ENCODE data around the gene NAB1.

The NAB1 gene

GRCh38 chr2:190696792-190697398, 48.0 kb downstream of the NAB1 start:
- no peak overlapping the region for H3K4me3 ChIP-seq (ENCODE audit: low read depth, low read length)
- H3K36me3 ChIP-seq (ENCODE audit: control insufficient read depth in 2 of 2, insufficient read depth in 1 of 2, low read length in 2 of 2), result peaks cover 0 to 7% of the 10 kb centered on the region in 2 experiments; a peak in 1 of 3 replicates
- TF ChIP-seq ZNF792 (tag by site-specific recombination; IDR thresholded peaks at IDR 0.05), result no peak
- no peak for TF ChIP-seq SCRT1 (tag by site-specific recombination; IDR thresholded peaks at IDR 0.05; ENCODE audit: borderline replicate concordance)
- H3K9me3 ChIP-seq (ENCODE audit: control insufficient read depth, insufficient read depth, low read depth, low read length), result no peaks in the 10 kb centered on the region
- CTCF ChIA-PET, result no interaction called here
- no peaks in the 10 kb centered on the region for H3K4me1 ChIP-seq (ENCODE audit: control insufficient read depth, insufficient read depth, low read length)
- POLR2A ChIA-PET, result no interaction called here
- H3K27ac ChIP-seq (ENCODE audit: extremely low read depth, low read depth, low read length), result no peak overlapping the region

GRCh38 chr2:190697421-190697820, 48.5 kb downstream of the NAB1 start:
- Histone ChIP-seq H3K9me3 (ENCODE audit: control insufficient read depth, insufficient read depth, low read depth, low read length) (no peaks in the 10 kb centered on the region), H3K4me1 (ENCODE audit: control insufficient read depth, insufficient read depth, low read length) (no peaks in the 10 kb centered on the region), H3K36me3 (ENCODE audit: control insufficient read depth in 2 of 2, insufficient read depth in 1 of 2, low read length in 2 of 2) (peaks cover 0 to 7% of the 10 kb centered on the region in 2 experiments; a peak in 1 of 3 replicates), H3K27ac (ENCODE audit: extremely low read depth, low read depth, low read length) (no peak overlapping the region), H3K4me3 (ENCODE audit: low read depth, low read length) (no peak overlapping the region)
- TF ChIP-seq TSHZ1 (tag by site-specific recombination; IDR thresholded peaks at IDR 0.05; ENCODE audit: borderline replicate concordance) (no peak), ZNF202 (tag by site-specific recombination; IDR thresholded peaks at IDR 0.05; ENCODE audit: borderline replicate concordance) (no peak), GFI1B (tag by site-specific recombination; IDR thresholded peaks at IDR 0.05) (no peak), ZFHX2 (tag by site-specific recombination; conservative IDR thresholded peaks at IDR 0.05) (no peak), ZNF707 (tag by site-specific recombination; IDR thresholded peaks at IDR 0.05) (no peak), ZNF670 (tag by site-specific recombination; IDR thresholded peaks at IDR 0.05; ENCODE audit: low read depth) (no peak), ZNF548 (tag by site-specific recombination; IDR thresholded peaks at IDR 0.05) (no peak), REST (tag by site-specific recombination; IDR thresholded peaks at IDR 0.05) (no peak), ZNF560 (tag by site-specific recombination; IDR thresholded peaks at IDR 0.05; ENCODE audit: borderline replicate concordance) (no peak)
- TF ChIP-seq, protein P1, sequence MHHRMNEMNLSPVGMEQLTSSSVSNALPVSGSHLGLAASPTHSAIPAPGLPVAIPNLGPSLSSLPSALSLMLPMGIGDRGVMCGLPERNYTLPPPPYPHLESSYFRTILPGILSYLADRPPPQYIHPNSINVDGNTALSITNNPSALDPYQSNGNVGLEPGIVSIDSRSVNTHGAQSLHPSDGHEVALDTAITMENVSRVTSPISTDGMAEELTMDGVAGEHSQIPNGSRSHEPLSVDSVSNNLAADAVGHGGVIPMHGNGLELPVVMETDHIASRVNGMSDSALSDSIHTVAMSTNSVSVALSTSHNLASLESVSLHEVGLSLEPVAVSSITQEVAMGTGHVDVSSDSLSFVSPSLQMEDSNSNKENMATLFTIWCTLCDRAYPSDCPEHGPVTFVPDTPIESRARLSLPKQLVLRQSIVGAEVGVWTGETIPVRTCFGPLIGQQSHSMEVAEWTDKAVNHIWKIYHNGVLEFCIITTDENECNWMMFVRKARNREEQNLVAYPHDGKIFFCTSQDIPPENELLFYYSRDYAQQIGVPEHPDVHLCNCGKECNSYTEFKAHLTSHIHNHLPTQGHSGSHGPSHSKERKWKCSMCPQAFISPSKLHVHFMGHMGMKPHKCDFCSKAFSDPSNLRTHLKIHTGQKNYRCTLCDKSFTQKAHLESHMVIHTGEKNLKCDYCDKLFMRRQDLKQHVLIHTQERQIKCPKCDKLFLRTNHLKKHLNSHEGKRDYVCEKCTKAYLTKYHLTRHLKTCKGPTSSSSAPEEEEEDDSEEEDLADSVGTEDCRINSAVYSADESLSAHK (tag by site-specific recombination; IDR thresholded peaks at IDR 0.05), result no peak
- TF ChIP-seq, protein P2, sequence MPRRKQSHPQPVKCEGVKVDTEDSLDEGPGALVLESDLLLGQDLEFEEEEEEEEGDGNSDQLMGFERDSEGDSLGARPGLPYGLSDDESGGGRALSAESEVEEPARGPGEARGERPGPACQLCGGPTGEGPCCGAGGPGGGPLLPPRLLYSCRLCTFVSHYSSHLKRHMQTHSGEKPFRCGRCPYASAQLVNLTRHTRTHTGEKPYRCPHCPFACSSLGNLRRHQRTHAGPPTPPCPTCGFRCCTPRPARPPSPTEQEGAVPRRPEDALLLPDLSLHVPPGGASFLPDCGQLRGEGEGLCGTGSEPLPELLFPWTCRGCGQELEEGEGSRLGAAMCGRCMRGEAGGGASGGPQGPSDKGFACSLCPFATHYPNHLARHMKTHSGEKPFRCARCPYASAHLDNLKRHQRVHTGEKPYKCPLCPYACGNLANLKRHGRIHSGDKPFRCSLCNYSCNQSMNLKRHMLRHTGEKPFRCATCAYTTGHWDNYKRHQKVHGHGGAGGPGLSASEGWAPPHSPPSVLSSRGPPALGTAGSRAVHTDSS (tag by site-specific recombination; IDR thresholded peaks at IDR 0.05), result no peak
- ChIA-PET CTCF (no interaction called here), POLR2A (no interaction called here)

Measured in HEK293 (cell line).